OCI-LY1 (cell line): ENCODE data around the gene FOXK1.

Source experiments
- EZH2 ChIP-seq: fragments of 200-600 bp; sonication (generic), shearing (Covaris generic); IDR thresholded peaks from 2 replicates; pipeline ENCODE4 v1.8.0; 2017; ENCODE audit warnings: borderline replicate concordance, mixed run types, mild to moderate bottlenecking, antibody characterized with exemption, low read length, moderate library complexity, mixed read lengths
- TF ChIP-seq, protein P1 (sequence below): fragments of 200-600 bp; sonication (generic), shearing (Covaris generic); IDR thresholded peaks from 2 replicates; pipeline ENCODE4 v1.5.1; 2017; ENCODE audit warnings: mild to moderate bottlenecking, antibody characterized with exemption, low read length, moderate library complexity, mixed read lengths

GRCh38 chr7:4706384-4707216 lies 24.5 kb downstream of the FOXK1 start:
- TF ChIP-seq, protein P1, sequence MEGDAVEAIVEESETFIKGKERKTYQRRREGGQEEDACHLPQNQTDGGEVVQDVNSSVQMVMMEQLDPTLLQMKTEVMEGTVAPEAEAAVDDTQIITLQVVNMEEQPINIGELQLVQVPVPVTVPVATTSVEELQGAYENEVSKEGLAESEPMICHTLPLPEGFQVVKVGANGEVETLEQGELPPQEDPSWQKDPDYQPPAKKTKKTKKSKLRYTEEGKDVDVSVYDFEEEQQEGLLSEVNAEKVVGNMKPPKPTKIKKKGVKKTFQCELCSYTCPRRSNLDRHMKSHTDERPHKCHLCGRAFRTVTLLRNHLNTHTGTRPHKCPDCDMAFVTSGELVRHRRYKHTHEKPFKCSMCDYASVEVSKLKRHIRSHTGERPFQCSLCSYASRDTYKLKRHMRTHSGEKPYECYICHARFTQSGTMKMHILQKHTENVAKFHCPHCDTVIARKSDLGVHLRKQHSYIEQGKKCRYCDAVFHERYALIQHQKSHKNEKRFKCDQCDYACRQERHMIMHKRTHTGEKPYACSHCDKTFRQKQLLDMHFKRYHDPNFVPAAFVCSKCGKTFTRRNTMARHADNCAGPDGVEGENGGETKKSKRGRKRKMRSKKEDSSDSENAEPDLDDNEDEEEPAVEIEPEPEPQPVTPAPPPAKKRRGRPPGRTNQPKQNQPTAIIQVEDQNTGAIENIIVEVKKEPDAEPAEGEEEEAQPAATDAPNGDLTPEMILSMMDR, result no peak
- no peak for TF ChIP-seq EZH2
